Measurements from ENCODE around the gene AUTS2.
"Not testable (repeated sequence)": the region's sequence is repeated elsewhere in the genome, so short reads cannot be mapped to it uniquely, and the experiment has no call there.

Gene AUTS2

GRCh38 chr7:69768986-69769595 is 170.8 kb downstream of the AUTS2 start:
- DNase-seq, result no peak

DNA sequence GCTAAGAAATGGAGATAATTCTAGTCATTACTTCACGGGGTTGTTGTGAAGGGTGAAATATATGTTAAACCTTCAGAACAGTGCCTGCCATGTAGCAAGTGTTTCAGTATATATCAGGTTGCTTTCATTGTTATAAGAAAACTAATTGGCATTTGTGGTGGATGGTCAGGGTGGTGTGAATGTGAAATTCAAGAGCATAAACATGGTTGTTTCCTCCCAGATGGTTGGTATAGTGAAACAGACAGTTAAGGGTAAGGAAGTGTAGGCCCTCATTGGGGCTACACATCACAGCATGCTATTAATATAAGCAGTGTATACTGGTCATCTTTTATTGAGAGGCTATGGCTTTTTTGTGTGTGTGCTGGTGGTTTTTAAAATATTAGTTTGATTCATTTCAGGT is 171.6 kb downstream of the AUTS2 start:
- DNase-seq, result no peak

DNA sequence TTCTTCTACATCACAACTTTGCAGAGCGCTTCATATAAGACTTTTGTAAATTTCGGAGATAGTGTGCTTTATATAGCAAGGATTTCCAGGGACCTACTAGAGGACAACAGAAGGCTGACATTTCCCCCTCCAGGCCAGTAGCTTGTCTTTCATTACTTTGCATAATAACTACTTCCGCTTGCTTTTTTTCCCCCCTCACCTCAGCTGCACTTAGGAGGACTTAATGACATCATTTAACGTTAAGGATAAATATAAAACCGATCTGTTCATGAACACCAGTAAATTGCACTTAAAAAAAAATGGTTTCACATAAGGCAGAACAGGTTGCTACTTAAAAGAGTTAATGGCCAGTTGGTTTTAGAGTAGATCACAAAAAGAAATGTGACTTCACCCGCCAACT is 172.3 kb downstream of the AUTS2 start:
- no peak for DNase-seq

- no peak for DNase-seq
Observed at GRCh38 chr7:69772718-69773436, 174.6 kb downstream of the AUTS2 start.

- no peak for DNase-seq
Observed at GRCh38 chr7:69773535-69774225, 175.4 kb downstream of the AUTS2 start.

DNA sequence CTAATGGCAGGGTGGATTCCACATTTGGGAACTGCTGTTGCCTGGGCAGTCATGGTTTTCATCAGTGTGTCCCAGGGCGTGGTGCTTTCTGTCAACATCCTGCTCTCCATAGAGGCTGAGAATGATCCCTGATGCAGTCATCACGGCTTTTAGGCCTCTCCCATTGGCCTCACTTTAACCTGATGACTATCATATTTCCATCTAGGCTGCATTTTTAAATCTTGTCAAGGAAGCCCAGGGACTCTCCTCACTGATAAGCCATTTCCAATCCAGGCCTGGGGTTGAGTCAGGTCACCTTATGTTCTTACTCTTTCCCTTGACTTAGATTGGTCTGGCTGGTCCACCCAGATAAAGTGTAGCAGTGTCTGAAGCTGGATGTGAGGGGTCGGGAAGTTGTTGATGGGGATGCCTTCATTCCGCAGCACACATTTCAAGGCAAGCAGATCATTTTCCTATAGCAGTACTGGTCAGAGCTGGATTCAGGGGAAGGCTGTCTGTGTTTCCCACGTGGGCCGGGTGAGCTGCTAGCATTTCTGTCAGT is 177.0 kb downstream of the AUTS2 start:
- no peak for DNase-seq

GRCh38 chr7:69776611-69777010 is 178.3 kb downstream of the AUTS2 start:
- no peak for DNase-seq

GRCh38 chr7:69778138-69778537 is 179.9 kb downstream of the AUTS2 start:
- no peak for DNase-seq

GRCh38 chr7:69780379-69780778 is 182.1 kb downstream of the AUTS2 start:
- peak; percentile 60 for DNase-seq

- no peak for DNase-seq
Observed at GRCh38 chr7:69781412-69781846, 183.2 kb downstream of the AUTS2 start.

- peak; percentile 70 for DNase-seq
Observed at GRCh38 chr7:69782917-69783684, 184.8 kb downstream of the AUTS2 start.

DNA sequence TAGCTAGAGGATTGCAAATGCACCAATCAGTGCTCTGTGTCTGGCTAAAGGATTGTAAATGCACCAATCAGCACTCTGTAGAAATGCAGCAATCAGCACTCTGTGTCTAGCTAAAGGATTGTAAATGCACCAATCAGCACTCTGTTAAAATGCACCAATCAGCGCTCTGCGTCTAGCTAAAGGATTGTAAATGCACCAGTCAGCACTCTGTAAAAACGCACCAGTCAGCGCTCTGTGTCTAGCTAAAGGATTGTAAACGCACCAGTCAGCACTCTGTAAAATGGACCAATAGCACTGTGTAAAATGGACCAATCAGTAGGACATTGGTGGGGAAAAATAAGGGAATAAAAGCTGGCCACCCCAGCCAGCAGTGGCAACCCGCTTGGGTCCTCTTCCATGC is 187.9 kb downstream of the AUTS2 start:
- not testable (repeated sequence) for DNase-seq

GRCh38 chr7:69786730-69787395 is 188.6 kb downstream of the AUTS2 start:
- no peak for DNase-seq

DNA sequence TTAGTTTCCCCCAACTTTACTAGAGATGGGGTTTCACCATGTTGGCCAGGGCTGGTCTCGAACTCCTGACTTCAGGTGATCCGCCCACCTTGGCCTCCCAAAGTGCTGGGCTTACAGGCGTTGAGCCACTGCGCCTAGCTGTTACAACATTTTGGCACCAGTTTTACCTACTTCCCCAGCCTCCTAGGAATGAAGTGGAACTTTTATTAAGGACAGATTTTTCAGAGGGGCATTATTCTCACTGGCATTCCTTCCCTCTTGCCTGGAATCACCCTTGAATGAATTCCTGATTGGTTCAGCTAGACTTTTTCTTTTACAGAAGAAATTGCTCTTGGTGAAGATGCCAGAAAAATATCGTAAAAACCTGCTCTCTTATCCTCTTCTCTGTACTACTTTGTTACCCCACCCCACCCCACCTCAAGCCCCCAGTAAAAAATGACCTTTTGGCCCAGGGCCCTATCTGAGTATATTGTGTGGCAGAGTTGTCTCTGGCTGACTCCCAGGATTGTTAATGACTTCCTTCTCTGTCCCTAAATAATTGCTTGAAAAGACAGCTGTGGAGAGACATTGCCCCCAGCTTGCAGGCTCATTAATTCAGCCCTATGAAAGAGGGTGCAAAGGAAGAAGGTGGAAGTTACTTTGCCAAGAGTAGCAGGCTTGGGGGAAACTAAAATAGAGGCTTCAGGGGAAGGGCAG is 189.6 kb downstream of the AUTS2 start:
- DNase-seq, result no peak

DNA sequence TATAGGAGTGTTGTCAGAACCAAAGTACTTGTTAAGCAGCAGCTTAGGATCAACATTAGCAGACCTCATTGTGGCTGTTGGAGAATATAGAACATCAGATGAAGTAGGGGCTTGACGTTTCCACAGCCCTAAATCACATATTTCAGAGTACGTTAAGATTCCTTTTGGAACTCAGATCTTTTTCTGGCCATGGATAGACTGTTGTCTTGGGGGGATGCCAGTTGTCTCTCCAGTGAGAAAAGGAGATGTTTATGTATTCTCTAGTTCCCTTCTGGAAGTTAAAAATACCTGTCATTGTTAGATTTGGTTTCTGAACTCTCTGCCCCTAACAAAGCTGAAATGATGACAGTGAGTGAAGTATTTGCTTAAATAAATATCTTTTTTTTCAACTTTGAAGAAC is 191.3 kb downstream of the AUTS2 start:
- no peak for DNase-seq

DNA sequence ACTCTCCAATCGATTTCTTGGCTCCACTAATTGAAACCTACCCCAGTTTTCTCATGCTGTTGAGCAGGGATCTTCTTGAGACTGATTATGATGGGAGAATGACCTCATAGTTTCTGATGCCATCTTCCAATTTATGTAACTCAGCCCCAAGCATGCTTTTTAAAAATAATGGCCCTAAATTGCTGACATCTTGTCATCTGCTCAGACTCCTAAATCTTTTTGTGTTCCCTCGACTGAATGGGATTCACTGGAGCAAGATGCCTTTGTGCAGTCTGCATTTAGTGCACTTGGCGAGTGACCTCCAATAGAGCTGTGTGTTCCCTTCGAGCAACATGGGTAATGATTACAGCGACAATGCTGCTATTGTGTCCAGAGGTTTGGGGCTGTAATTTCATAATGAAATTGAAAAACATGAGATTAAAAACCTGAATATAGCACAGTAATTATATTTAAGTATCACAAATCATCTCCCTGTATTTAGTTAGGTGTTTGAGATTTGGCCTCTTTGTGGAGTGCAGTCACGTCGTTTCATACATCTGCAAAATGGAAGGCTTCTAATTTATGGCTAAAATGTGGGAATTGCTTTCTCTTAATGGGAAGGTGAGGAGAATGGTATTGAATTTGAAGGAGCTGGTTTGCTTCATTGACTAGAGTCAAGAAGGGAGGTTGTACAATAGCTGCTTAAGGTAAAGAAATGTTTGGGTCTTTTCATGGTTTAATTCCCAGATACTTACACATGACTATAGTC is 192.9 kb downstream of the AUTS2 start:
- DNase-seq, result no peak

DNA sequence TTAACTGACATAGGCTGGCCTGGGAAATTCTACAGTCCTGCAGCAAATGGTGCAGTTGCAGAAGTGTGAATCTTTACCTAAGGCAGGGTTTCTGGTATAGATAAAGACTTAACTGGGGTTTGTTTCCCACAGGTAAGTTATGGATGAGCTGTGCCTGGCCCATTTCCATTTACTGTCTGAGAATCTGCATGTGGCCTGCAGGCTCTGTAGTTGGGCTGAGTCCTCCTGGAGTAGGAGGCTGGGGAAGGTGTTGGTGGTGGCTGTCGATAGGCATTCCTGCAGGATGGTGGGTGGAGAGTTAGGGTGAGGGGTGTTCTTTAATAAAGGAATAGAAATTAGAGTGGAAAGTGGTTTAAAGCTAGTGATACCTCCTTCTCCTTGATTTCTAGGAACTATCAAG is 193.5 kb downstream of the AUTS2 start:
- no peak for DNase-seq

- DNase-seq, result no peak
Observed at GRCh38 chr7:69795932-69796331, 197.7 kb downstream of the AUTS2 start.

- no peak for DNase-seq
Observed at GRCh38 chr7:69796416-69796815, 198.1 kb downstream of the AUTS2 start.

DNA sequence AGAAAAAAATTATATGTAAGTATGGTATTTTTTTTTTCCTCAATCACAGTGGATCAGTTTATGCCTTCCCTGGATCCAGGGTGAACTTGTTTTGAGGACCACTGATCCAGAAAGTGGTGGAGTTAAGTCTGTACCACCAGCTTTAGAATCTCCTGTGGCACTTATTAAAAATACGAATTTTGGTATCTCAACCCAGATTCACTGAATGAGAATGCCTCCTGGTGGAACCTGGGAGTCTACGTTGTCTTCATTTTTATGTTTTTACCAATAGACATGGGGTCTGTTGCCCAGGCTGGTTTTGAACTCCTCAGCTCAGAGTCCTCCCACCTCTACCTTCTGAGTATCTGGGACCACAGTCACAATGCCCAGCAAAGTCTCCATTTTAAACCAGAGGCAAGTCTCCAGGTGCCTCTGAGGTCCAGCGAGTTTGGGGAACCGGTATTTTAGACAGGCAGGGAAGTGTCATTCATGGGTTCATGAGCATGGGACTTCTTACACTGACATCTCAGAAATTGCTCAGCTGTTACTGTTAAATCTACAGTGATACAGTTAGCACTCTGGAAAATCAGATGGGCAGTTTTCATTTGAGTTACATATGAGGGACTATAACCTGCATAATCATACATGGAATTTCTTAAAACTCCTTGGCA is 200.9 kb downstream of the AUTS2 start:
- no peak for DNase-seq

- DNase-seq, result no peak
Observed at GRCh38 chr7:69799990-69800389, 201.7 kb downstream of the AUTS2 start.
